ENCODE results near the gene FKBP11. TPM values are rescaled to one million over a fixed set of nuclear protein-coding genes. Genes with fewer than 3 reads are reported as not detected.

The FKBP11 gene
- 36.6 and 45.0 TPM in 2 replicates for total RNA-seq

DNA sequence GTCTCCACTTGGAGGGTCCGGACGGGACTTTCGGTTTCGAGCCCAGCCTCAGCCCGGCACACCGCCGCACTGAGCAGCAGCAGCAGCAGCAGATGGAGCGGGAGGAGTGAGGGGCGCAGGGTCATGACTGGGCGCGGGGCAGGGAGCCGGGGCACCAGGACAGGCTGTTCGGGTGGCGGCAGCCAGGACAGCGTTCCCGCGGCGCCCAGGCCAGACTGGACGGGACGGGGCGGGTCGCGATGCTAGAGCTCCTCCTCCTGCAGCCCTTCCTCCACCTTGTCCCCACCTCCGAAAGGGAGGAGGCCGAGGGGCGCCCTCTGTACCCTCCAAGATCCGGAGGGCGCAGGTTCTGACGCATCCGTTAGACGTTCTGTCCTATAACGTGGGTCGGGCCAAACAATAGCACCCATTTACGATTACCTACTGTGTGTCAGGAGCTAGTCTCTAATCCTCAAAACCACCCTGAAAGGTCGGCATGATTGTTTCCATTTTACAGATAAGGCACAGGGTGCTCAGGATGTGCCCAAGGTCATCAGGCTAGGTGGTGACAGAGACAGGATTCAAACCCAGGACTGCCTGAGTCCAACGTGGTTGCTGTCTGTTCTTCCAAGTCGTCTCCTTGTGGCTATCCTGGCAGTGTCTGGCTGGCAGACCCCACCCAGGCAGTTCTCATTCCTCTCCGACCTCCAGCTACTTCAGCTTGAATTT, at the start of gene FKBP11:
Gene FKBP11 (minus strand): TSS at position 189 of the 708 bp plus-strand sequence. CDS start 64 bp downstream, at position 125.

DNA sequence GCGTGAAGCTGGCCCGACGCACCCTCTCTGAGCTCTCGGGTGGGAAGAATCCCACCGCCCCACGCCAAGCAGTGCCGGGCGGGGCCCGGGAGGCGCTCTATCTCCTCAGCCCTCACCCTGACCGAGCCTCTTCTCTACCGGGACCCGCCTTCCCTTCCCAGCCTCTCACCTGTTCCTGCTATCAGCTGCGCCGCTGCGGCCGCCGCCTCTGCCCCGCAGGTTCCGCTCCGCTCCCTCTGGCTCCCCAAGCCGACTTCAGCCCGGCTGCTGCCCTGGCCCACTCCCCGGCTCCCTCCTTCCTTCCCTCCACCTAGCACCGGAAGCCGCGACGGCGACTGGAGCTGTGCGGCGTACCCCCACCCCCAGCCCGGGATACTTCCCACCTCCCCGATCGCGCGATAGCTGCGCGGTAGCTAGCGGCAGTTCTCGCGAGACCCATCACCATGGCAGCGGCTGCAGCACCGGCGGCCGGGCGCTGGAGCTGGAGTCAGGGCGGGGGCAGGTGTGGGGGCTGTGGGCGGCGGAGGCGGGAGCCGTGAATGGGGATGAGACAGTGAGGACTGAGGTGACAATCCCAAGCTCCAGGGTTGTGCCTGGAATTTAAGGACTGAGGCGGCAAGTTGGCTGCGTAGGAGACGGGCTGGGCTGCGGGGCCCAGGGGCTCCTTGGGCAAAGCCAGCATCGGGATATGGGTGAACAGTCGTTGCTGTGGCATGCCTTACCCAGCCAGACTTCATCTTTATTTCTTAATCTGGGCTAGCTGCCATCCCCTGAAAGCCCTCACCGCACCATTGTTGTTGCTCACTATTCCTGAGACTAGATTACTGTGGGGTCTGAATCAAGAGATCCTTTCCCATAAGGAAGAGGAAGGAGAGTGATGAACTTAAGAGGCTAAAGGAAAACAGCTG, 32.1 kb upstream of the FKBP11 start, which contains the start of gene ARF3:
Gene ARF3 (minus strand): TSS at position 347 of the 908 bp plus-strand sequence. CDS start 16,392 bp downstream, outside the sequence.

Other genes with a start within 250 kb of the FKBP11 start
- gene KANSL2, start 243.3 kb downstream of the FKBP11 start, total RNA-seq, result 28.3 and 33.4 TPM in 2 replicates
- gene CCNT1, start 208.8 kb downstream of the FKBP11 start, total RNA-seq, result 25.7 and 27.6 TPM in 2 replicates
- 107 and 144 TPM in 2 replicates for gene ADCY6, start 136.4 kb downstream of the FKBP11 start, total RNA-seq
- gene CACNB3, start 107.0 kb downstream of the FKBP11 start, total RNA-seq, result 19.5 and 25.0 TPM in 2 replicates
- gene DDX23, start 73.3 kb downstream of the FKBP11 start, total RNA-seq, result 68.0 and 85.8 TPM in 2 replicates
- 0.26 and 0.30 TPM in 2 replicates for gene RND1, start 59.6 kb downstream of the FKBP11 start, total RNA-seq
- 37.1 and 42.7 TPM in 2 replicates for gene ARF3, start 32.0 kb upstream of the FKBP11 start, total RNA-seq
- gene WNT10B, start 46.2 kb upstream of the FKBP11 start, total RNA-seq, result 0.17 TPM in 1 of 2 replicates, not detected in the other
- not detected in 2 replicates for gene WNT1, start 52.8 kb upstream of the FKBP11 start, total RNA-seq
- gene DDN, start 73.9 kb upstream of the FKBP11 start, total RNA-seq, result 0.20 and 0.30 TPM in 2 replicates
- gene PRKAG1, start 93.3 kb upstream of the FKBP11 start, total RNA-seq, result 56.9 and 65.5 TPM in 2 replicates
- gene KMT2D, start 135.3 kb upstream of the FKBP11 start, total RNA-seq, result 63.9 and 73.0 TPM in 2 replicates
- 0.23 and 0.59 TPM in 2 replicates for gene RHEBL1, start 144.5 kb upstream of the FKBP11 start, total RNA-seq
- 0.07 and 0.13 TPM in 2 replicates for gene DHH, start 169.3 kb upstream of the FKBP11 start, total RNA-seq
- gene LMBR1L, start 185.4 kb upstream of the FKBP11 start, total RNA-seq, result 42.7 and 47.0 TPM in 2 replicates
- 945 and 1,479 TPM in 2 replicates for gene TUBA1B, start 205.9 kb upstream of the FKBP11 start, total RNA-seq